D721Med (cell line): ENCODE results near the gene KBTBD12.

Experiments used
- DNase-seq: peaks from one replicate; pipeline ENCODE4 v3.0.0; 2011; ENCODE audit warnings: low spot score; ENCODE audit not compliant: insufficient read length
- FAIRE-seq: peaks from 2 replicates; lab custom pipeline; 2011; peaks lifted over from hg19 to GRCh38; lab: Jason Lieb, UNC
- CTCF ChIP-seq: IDR thresholded peaks from 2 replicates; pipeline ENCODE4 v1.5.1; 2012; ENCODE audit warnings: mild to moderate bottlenecking, control low read depth; ENCODE audit not compliant: insufficient read depth; ENCODE audit errors: missing control alignments

Gene KBTBD12

GRCh38 chr3:127929818-127930413, 14.9 kb downstream of the KBTBD12 start:
- TF ChIP-seq CTCF = no peak
- FAIRE-seq = no peak
- no peak for DNase-seq

GRCh38 chr3:127933396-127933795, 18.4 kb downstream of the KBTBD12 start:
- FAIRE-seq = no peak
- TF ChIP-seq CTCF = no peak
- no peak for DNase-seq

GRCh38 chr3:127938800-127939199, 23.8 kb downstream of the KBTBD12 start:
- FAIRE-seq (no peak), DNase-seq (no peak)
- TF ChIP-seq CTCF = no peak

GRCh38 chr3:127940116-127940515, 25.1 kb downstream of the KBTBD12 start:
- FAIRE-seq (no peak), DNase-seq (no peak)
- no peak for TF ChIP-seq CTCF

GRCh38 chr3:127942613-127943012, 27.6 kb downstream of the KBTBD12 start:
- TF ChIP-seq CTCF = no peak
- no peak for DNase-seq
- FAIRE-seq = no peak

GRCh38 chr3:127948211-127948610, 33.2 kb downstream of the KBTBD12 start:
- no peak for FAIRE-seq
- DNase-seq = no peak
- TF ChIP-seq CTCF = no peak

GRCh38 chr3:127949446-127950055, 34.5 kb downstream of the KBTBD12 start:
- FAIRE-seq = no peak
- no peak for TF ChIP-seq CTCF
- DNase-seq = no peak
